B cell (primary cell): ENCODE measurements around the gene KIF13A.

Experiments
- CTCF ChIP-seq: fragments of 200-600 bp; IDR thresholded peaks from one replicate; pipeline ENCODE4 v1.8.0; 2022; ENCODE audit warnings: antibody characterized with exemption, mild to moderate bottlenecking
- EZH2 ChIP-seq: IDR thresholded peaks from 2 replicates; pipeline ENCODE4 v1.6.1; 2012; ENCODE audit warnings: borderline replicate concordance, low read depth, mild to moderate bottlenecking, moderate library complexity, low read length; ENCODE audit not compliant: insufficient read depth, poor library complexity, severe bottlenecking

- no peak for TF ChIP-seq CTCF
- no peak for TF ChIP-seq EZH2
These were observed 77.2 kb downstream of the KIF13A start for GRCh38 chr6:17910189-17910588.
